ENCODE measurements around the gene SQOR.

DNA sequence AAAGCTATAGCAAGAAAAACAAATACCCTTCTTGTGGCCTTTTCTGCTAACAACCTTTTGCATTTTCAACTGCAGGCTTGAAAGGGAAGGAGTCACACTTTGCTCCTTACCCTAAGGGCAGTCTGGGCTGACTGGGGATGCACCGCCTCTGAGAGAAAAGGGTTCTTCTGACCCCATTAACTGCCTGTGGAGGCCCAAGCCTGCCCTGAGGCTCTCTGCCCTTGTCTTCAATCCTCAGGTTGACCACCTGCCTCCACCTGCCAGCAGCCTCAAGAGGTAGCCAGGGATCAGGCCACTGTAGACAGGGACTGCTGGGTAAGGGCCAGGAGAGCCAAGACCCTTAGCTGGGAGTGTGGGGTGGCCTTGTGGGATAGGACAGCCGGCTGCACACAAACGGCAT lies 93.8 kb downstream of the SQOR start:
- TF ChIP-seq, protein P1, sequence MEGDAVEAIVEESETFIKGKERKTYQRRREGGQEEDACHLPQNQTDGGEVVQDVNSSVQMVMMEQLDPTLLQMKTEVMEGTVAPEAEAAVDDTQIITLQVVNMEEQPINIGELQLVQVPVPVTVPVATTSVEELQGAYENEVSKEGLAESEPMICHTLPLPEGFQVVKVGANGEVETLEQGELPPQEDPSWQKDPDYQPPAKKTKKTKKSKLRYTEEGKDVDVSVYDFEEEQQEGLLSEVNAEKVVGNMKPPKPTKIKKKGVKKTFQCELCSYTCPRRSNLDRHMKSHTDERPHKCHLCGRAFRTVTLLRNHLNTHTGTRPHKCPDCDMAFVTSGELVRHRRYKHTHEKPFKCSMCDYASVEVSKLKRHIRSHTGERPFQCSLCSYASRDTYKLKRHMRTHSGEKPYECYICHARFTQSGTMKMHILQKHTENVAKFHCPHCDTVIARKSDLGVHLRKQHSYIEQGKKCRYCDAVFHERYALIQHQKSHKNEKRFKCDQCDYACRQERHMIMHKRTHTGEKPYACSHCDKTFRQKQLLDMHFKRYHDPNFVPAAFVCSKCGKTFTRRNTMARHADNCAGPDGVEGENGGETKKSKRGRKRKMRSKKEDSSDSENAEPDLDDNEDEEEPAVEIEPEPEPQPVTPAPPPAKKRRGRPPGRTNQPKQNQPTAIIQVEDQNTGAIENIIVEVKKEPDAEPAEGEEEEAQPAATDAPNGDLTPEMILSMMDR (conservative IDR thresholded peaks at IDR 0.05), result no peak
- no peak for TF ChIP-seq EZH2 (IDR thresholded peaks at IDR 0.05; ENCODE audit: low read depth)

All from PC-9 (cell line).